SU-DHL-6 (cell line): ENCODE data around the gene SVIL.

ENCODE experiments used
- H2AFZ ChIP-seq: fragments of 200-600 bp; sonication (generic); 2 replicates; pipeline ENCODE4 v1.6.1; 2014; ENCODE audit warnings: low read depth, mild to moderate bottlenecking, moderate library complexity, mixed read lengths, antibody characterized with exemption, low read length; ENCODE audit not compliant: severe bottlenecking
- H3F3A ChIP-seq: fragments of 200-600 bp; shearing (Covaris generic); 2 replicates; pipeline ENCODE4 v1.6.0; 2016; ENCODE audit warnings: antibody characterized with exemption, mild to moderate bottlenecking; ENCODE audit not compliant: insufficient read depth
- H3K27ac ChIP-seq: fragments of 200-600 bp; sonication (generic); 2 replicates; pipeline ENCODE4 v1.5.1; 2016; ENCODE audit warnings: low read depth, mild to moderate bottlenecking, low read length, moderate library complexity, mixed read lengths
- H3K27me3 ChIP-seq: fragments of 200-600 bp; sonication (generic), shearing (Covaris generic); 2 replicates; pipeline ENCODE4 v1.6.0; 2014; ENCODE audit warnings: mild to moderate bottlenecking, low read length
- H3K36me3 ChIP-seq: fragments of 200-600 bp; sonication (generic); 2 replicates; pipeline ENCODE4 v1.6.1; 2014; ENCODE audit warnings: mild to moderate bottlenecking, low read length, mixed read lengths
- H3K4me2 ChIP-seq: fragments of 300-600, 200-600 bp; shearing (Covaris generic), sonication (generic); 2 replicates; pipeline ENCODE4 v1.6.0; 2014; ENCODE audit warnings: low read length, low read depth, mild to moderate bottlenecking; ENCODE audit not compliant: poor library complexity, severe bottlenecking
- H3K4me3 ChIP-seq: fragments of 200-600 bp; sonication (generic); 2 replicates; pipeline ENCODE4 v1.5.1; 2014; ENCODE audit warnings: antibody characterized with exemption, low read length, mild to moderate bottlenecking, mixed read lengths; ENCODE audit not compliant: insufficient read depth, poor library complexity, severe bottlenecking
- H3K79me2 ChIP-seq: fragments of 200-600 bp; sonication (generic); 2 replicates; pipeline ENCODE4 v1.6.1; 2014; ENCODE audit warnings: mild to moderate bottlenecking, low read length, moderate library complexity; ENCODE audit not compliant: insufficient read depth
- H3K9ac ChIP-seq: fragments of 200-600 bp; sonication (generic); 2 replicates; pipeline ENCODE4 v1.7.0; 2014; ENCODE audit warnings: mild to moderate bottlenecking, low read length
- H3K9me2 ChIP-seq: fragments of 200-600 bp; sonication (generic); replicated peaks from 2 replicates; pipeline ENCODE4 v1.6.1; 2014; ENCODE audit warnings: low read length; ENCODE audit not compliant: insufficient read depth
- H3K9me3 ChIP-seq: fragments of 200-600 bp; sonication (generic); 2 replicates; pipeline ENCODE4 v1.6.1; 2014; ENCODE audit warnings: low read length, mixed read lengths; ENCODE audit not compliant: insufficient read depth
- H4K20me1 ChIP-seq: fragments of 200-600 bp; sonication (generic); 2 replicates; pipeline ENCODE4 v1.6.1; 2014; ENCODE audit warnings: low read depth, mild to moderate bottlenecking, antibody characterized with exemption, low read length, moderate library complexity, mixed read lengths
- EZH2phosphoT487 ChIP-seq: fragments of 200-600 bp; sonication (generic), shearing (Covaris generic); conservative IDR thresholded peaks from 2 replicates; pipeline ENCODE4 v1.6.1; 2018; ENCODE audit warnings: mild to moderate bottlenecking, antibody characterized with exemption, low read length, moderate library complexity, mixed read lengths
- TF ChIP-seq, protein P1 (sequence below): fragments of 200-600 bp; sonication (generic); IDR thresholded peaks from one replicate; pipeline ENCODE4 v1.5.1; 2017; ENCODE audit warnings: antibody characterized with exemption, mild to moderate bottlenecking, low read length, moderate library complexity; ENCODE audit not compliant: insufficient read depth, poor library complexity, severe bottlenecking

Gene SVIL

DNA sequence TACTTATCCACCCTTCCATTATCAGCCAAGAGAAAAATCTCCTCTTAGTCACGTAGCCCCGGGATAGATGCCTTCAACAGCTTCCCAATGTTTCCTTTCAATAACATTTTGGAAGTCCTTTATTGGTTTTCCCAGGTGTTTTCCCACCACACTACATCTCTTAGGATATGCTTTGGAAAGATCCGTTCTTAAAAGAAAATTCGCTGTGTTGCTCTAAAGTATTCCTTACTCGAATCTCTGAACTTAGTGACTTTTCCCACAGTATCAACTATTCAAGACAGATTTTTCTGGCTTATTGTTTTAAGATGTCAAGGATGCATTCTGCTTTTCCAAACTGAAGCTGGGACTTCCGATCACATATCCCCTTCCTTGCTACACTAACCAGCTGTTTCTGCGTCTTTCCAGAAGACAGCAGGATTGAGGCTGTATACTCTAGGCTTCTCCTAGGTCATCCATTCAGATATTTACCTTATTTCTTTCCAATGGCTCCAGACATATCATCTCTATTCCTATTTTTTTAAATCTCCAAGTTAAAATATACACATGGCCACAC, 36.5 kb upstream of the SVIL start:
- H4K20me1 ChIP-seq = no peaks in the 10 kb centered on the region
- no peak overlapping the region for H3K4me2 ChIP-seq
- no peaks in the 10 kb centered on the region; the same call in 1 of the 2 replicates for H3K9me3 ChIP-seq
- no peaks in the 10 kb centered on the region for H3F3A ChIP-seq
- no peak overlapping the region for H2AFZ ChIP-seq
- TF ChIP-seq, protein P1, sequence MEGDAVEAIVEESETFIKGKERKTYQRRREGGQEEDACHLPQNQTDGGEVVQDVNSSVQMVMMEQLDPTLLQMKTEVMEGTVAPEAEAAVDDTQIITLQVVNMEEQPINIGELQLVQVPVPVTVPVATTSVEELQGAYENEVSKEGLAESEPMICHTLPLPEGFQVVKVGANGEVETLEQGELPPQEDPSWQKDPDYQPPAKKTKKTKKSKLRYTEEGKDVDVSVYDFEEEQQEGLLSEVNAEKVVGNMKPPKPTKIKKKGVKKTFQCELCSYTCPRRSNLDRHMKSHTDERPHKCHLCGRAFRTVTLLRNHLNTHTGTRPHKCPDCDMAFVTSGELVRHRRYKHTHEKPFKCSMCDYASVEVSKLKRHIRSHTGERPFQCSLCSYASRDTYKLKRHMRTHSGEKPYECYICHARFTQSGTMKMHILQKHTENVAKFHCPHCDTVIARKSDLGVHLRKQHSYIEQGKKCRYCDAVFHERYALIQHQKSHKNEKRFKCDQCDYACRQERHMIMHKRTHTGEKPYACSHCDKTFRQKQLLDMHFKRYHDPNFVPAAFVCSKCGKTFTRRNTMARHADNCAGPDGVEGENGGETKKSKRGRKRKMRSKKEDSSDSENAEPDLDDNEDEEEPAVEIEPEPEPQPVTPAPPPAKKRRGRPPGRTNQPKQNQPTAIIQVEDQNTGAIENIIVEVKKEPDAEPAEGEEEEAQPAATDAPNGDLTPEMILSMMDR = no peak
- no peak for TF ChIP-seq EZH2phosphoT487
- H3K79me2 ChIP-seq = no peaks in the 10 kb centered on the region
- H3K27ac ChIP-seq = no peak overlapping the region
- H3K9ac ChIP-seq = no peak overlapping the region
- H3K36me3 ChIP-seq = no peaks in the 10 kb centered on the region
- no peaks in the 10 kb centered on the region for H3K27me3 ChIP-seq
- H3K4me3 ChIP-seq = no peak overlapping the region
- H3K9me2 ChIP-seq = no peaks in the 10 kb centered on the region

- H2AFZ ChIP-seq = no peak overlapping the region
- TF ChIP-seq, protein P1 = no peak
- TF ChIP-seq EZH2phosphoT487 = no peak
- no peak overlapping the region for H3K4me2 ChIP-seq
- no peaks in the 10 kb centered on the region for H3K27me3 ChIP-seq
- no peaks in the 10 kb centered on the region for H3F3A ChIP-seq
- no peaks in the 10 kb centered on the region; the same call in 1 of the 2 replicates for H3K9me3 ChIP-seq
- H3K9ac ChIP-seq = no peak overlapping the region
- no peaks in the 10 kb centered on the region for H4K20me1 ChIP-seq
- H3K4me3 ChIP-seq = no peak overlapping the region
- no peaks in the 10 kb centered on the region for H3K79me2 ChIP-seq
- H3K36me3 ChIP-seq = no peaks in the 10 kb centered on the region
- H3K27ac ChIP-seq = no peak overlapping the region
- no peaks in the 10 kb centered on the region for H3K9me2 ChIP-seq
Observed at GRCh38 chr10:29670761-29671160, 36.0 kb upstream of the SVIL start.

DNA sequence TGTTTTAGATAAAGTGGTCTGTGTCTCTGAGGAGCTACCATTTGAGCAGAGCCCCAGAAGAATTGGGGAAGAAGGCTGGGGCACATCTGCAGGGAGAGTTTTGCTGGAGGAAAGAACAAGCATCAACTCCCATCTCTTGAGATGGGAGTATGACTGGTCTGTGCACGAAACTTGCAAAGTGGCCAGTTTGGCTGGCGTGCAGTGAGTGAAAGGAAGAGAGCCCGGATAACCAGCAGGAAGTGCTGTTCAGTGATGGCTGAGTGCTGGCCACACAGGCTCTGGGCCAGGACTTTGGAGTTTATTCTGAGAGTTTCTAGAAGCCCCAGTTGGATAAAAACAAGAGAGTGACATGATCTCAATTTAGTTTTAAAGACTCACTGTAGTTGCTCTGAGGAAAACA, 34.4 kb upstream of the SVIL start:
- H3K9me2 ChIP-seq = no peaks in the 10 kb centered on the region
- no peak overlapping the region for H3K27ac ChIP-seq
- no peaks in the 10 kb centered on the region for H4K20me1 ChIP-seq
- no peaks in the 10 kb centered on the region for H3K27me3 ChIP-seq
- no peaks in the 10 kb centered on the region for H3K79me2 ChIP-seq
- no peaks in the 10 kb centered on the region; the same call in 1 of the 2 replicates for H3K9me3 ChIP-seq
- no peaks in the 10 kb centered on the region for H3F3A ChIP-seq
- H2AFZ ChIP-seq = no peak overlapping the region
- no peak overlapping the region for H3K4me2 ChIP-seq
- no peak for TF ChIP-seq EZH2phosphoT487
- TF ChIP-seq, protein P1 = no peak
- H3K9ac ChIP-seq = no peak overlapping the region
- no peaks in the 10 kb centered on the region for H3K36me3 ChIP-seq
- H3K4me3 ChIP-seq = no peak overlapping the region
